DOHH2 (cell line): ENCODE measurements around the gene CCDC40.

Source experiments
- H3F3A ChIP-seq: fragments of 200-600 bp; sonication (generic), shearing (Covaris generic); 2 replicates; pipeline ENCODE4 v1.6.0; 2016; ENCODE audit warnings: antibody characterized with exemption, mild to moderate bottlenecking; ENCODE audit not compliant: control insufficient read depth, insufficient read depth
- H3K27ac ChIP-seq: fragments of 200-600 bp; sonication (generic); 2 replicates; pipeline ENCODE4 v1.5.1; 2014; ENCODE audit warnings: low read depth, mild to moderate bottlenecking, low read length, moderate library complexity
- H3K27me3 ChIP-seq: fragments of 200-600 bp; sonication (generic); 2 replicates; pipeline ENCODE4 v1.6.1; 2014; ENCODE audit warnings: mild to moderate bottlenecking, low read length, mixed read lengths; ENCODE audit not compliant: control insufficient read depth
- H3K36me3 ChIP-seq: fragments of 200-600 bp; sonication (generic); 2 replicates; pipeline ENCODE4 v1.6.1; 2014; ENCODE audit warnings: mild to moderate bottlenecking, low read length, moderate library complexity, mixed read lengths; ENCODE audit not compliant: control insufficient read depth
- H3K4me1 ChIP-seq: fragments of 200-600 bp; sonication (generic); 2 replicates; pipeline ENCODE4 v1.6.1; 2014; ENCODE audit warnings: mild to moderate bottlenecking, low read length, mixed read lengths; ENCODE audit not compliant: control insufficient read depth
- H3K4me2 ChIP-seq: fragments of 200-600 bp; sonication (generic); 2 replicates; pipeline ENCODE4 v1.6.0; 2014; ENCODE audit warnings: mild to moderate bottlenecking, low read length, moderate library complexity
- H3K4me3 ChIP-seq: fragments of 200-600 bp; sonication (generic); 2 replicates; pipeline ENCODE4 v1.5.1; 2014; ENCODE audit warnings: mild to moderate bottlenecking, low read length, mixed read lengths
- H3K79me2 ChIP-seq: fragments of 200-600 bp; sonication (generic); 2 replicates; pipeline ENCODE4 v1.6.1; 2014; ENCODE audit warnings: mild to moderate bottlenecking, low read length, mixed read lengths; ENCODE audit not compliant: control insufficient read depth
- H3K9me2 ChIP-seq: fragments of 200-600 bp; sonication (generic); replicated peaks from 2 replicates; pipeline ENCODE4 v1.6.1; 2014; ENCODE audit warnings: mild to moderate bottlenecking, low read length, mixed read lengths; ENCODE audit not compliant: control insufficient read depth
- H3K9me3 ChIP-seq: fragments of 200-600 bp; sonication (generic); 2 replicates; pipeline ENCODE4 v1.6.1; 2014; ENCODE audit warnings: antibody characterized with exemption, low read length, mixed read lengths; ENCODE audit not compliant: control insufficient read depth, insufficient read depth
- H4K20me1 ChIP-seq: fragments of 200-600 bp; sonication (generic); 2 replicates; pipeline ENCODE4 v1.6.0; 2014; ENCODE audit warnings: low read depth, mild to moderate bottlenecking, antibody characterized with exemption, low read length, moderate library complexity; ENCODE audit not compliant: control insufficient read depth, insufficient read depth
- EZH2phosphoT487 ChIP-seq: fragments of 200-600 bp; sonication (generic); IDR thresholded peaks from 2 replicates; pipeline ENCODE4 v1.6.1; 2017; ENCODE audit warnings: borderline replicate concordance, mild to moderate bottlenecking, antibody characterized with exemption, low read length, moderate library complexity, mixed read lengths
- TF ChIP-seq, protein P1 (sequence below): fragments of 200-600 bp; sonication (generic); IDR thresholded peaks from one replicate; pipeline ENCODE4 v1.5.1; 2014; ENCODE audit warnings: antibody characterized with exemption, mild to moderate bottlenecking, low read depth, low read length; ENCODE audit not compliant: poor library complexity, severe bottlenecking

The CCDC40 gene

DNA sequence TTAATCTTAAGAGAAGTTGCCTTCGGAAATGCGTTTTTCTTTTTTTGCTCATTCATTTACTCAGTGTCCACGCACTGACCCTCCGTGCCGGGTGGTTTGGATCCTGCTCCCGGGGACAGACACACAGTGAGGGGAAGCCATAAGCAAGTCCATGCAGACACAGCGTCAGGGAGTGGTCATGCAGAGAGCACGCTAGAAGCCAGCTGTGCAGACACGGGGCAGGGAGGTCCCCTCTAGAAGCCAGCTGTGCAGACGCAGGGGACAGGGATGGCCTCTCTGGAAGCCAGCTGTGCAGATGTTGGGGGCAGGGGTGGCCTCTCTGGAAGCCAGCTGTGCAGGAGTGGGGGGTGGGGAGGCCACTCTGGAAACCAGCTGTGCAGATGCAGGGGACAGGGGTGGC is 69.7 kb downstream of the CCDC40 start:
- H3K4me3 ChIP-seq: no peak overlapping the region
- H3K79me2 ChIP-seq: peaks cover 3% of the 10 kb centered on the region; the same call in 1 of the 2 replicates
- H3K4me1 ChIP-seq: peaks cover 14% of the 10 kb centered on the region
- no peaks in the 10 kb centered on the region for H3K36me3 ChIP-seq
- H3K9me2 ChIP-seq: no peaks in the 10 kb centered on the region
- no peak overlapping the region for H3K4me2 ChIP-seq
- TF ChIP-seq, protein P1, sequence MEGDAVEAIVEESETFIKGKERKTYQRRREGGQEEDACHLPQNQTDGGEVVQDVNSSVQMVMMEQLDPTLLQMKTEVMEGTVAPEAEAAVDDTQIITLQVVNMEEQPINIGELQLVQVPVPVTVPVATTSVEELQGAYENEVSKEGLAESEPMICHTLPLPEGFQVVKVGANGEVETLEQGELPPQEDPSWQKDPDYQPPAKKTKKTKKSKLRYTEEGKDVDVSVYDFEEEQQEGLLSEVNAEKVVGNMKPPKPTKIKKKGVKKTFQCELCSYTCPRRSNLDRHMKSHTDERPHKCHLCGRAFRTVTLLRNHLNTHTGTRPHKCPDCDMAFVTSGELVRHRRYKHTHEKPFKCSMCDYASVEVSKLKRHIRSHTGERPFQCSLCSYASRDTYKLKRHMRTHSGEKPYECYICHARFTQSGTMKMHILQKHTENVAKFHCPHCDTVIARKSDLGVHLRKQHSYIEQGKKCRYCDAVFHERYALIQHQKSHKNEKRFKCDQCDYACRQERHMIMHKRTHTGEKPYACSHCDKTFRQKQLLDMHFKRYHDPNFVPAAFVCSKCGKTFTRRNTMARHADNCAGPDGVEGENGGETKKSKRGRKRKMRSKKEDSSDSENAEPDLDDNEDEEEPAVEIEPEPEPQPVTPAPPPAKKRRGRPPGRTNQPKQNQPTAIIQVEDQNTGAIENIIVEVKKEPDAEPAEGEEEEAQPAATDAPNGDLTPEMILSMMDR: no peak
- TF ChIP-seq EZH2phosphoT487: no peak
- no peaks in the 10 kb centered on the region for H3K27me3 ChIP-seq
- no peaks in the 10 kb centered on the region for H3K9me3 ChIP-seq
- H4K20me1 ChIP-seq: no peaks in the 10 kb centered on the region
- no peak overlapping the region for H3K27ac ChIP-seq
- H3F3A ChIP-seq: no peaks in the 10 kb centered on the region; the same call in 1 of the 2 replicates

DNA sequence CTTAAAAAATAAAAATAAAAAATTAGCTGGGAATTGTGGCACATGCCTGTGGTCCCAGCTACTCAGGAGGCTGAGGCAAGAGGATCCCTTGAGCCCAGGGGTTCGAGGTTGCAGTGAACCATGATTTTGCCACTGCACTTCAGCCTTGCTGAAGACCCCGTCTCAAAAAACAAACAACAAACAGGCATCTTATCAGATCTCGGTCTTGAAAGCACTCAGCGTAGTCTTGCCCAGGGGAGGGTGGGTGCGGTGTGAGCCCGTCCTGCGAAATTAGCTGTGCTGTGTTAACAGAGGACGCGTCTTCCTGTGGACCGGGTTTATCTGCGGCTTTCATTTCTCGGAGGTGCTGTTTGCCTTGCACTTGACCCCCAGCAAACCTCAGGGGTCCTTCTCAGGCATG is 70.3 kb downstream of the CCDC40 start:
- peaks cover 18% of the 10 kb centered on the region for H3K4me1 ChIP-seq
- no peak overlapping the region for H3K27ac ChIP-seq
- no peaks in the 10 kb centered on the region for H3K9me2 ChIP-seq
- H3K27me3 ChIP-seq: no peaks in the 10 kb centered on the region
- no peak for TF ChIP-seq EZH2phosphoT487
- TF ChIP-seq, protein P1: no peak
- H3K4me3 ChIP-seq: no peak overlapping the region
- peaks cover 1% of the 10 kb centered on the region; the same call in 1 of the 2 replicates for H3K79me2 ChIP-seq
- no peak overlapping the region for H3K4me2 ChIP-seq
- H4K20me1 ChIP-seq: no peaks in the 10 kb centered on the region
- H3K36me3 ChIP-seq: no peaks in the 10 kb centered on the region
- no peaks in the 10 kb centered on the region; the same call in 1 of the 2 replicates for H3F3A ChIP-seq
- H3K9me3 ChIP-seq: no peaks in the 10 kb centered on the region

DNA sequence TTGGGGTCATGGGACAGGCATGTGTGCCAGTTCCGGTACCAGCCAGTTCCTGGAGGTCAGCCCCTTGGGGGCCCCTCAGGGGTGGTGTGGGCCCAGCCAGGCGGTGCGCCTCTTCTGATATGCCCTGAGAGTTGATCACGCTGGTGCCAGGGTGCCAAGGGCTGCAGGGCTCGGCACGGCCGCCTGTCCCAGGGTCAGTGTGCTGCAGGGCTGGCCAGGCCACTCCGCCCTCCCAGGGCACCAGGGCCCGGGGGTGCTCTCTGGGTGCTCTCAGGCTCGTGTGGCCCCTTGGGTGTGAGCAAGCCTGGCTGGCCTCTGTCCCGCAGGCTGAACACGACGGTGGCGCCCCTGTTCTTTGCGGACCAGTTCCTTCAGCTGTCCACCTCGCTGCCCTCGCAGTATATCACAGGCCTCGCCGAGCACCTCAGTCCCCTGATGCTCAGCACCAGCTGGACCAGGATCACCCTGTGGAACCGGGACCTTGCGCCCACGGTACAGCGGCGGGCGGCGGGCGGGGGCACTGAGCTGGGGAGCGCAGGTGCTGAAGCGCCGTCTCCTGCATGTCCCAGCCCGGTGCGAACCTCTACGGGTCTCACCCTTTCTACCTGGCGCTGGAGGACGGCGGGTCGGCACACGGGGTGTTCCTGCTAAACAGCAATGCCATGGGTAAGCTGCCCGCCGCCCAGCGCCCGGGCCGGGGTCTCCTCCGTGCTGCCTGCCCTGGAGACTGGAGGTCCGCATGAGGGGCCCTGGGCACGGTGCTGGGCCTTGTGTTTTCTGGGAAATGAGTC is 71.0 kb downstream of the CCDC40 start:
- Histone ChIP-seq H4K20me1 (no peaks in the 10 kb centered on the region), H3K27me3 (no peaks in the 10 kb centered on the region), H3K27ac (no peak overlapping the region), H3F3A (no peaks in the 10 kb centered on the region; the same call in 1 of the 2 replicates), H3K79me2 (no peaks in the 10 kb centered on the region), H3K4me2 (no peak overlapping the region), H3K4me1 (peaks cover 19% of the 10 kb centered on the region), H3K9me3 (no peaks in the 10 kb centered on the region), H3K9me2 (no peaks in the 10 kb centered on the region), H3K4me3 (no peak overlapping the region), H3K36me3 (no peaks in the 10 kb centered on the region)
- no peak for TF ChIP-seq EZH2phosphoT487
- TF ChIP-seq, protein P1: no peak
